CD4-positive, alpha-beta T cell treated with Interleukin-21 for 1 hour (primary cell): ENCODE measurements around the gene EPHB4.
"Not testable (repeated sequence)": the region's sequence is repeated elsewhere in the genome, so short reads cannot be mapped to it uniquely, and the experiment has no call there.

Experiments
- DNase-seq: peaks from one replicate; pipeline ENCODE4 v3.0.0-alpha.2; 2020

The EPHB4 gene

DNA sequence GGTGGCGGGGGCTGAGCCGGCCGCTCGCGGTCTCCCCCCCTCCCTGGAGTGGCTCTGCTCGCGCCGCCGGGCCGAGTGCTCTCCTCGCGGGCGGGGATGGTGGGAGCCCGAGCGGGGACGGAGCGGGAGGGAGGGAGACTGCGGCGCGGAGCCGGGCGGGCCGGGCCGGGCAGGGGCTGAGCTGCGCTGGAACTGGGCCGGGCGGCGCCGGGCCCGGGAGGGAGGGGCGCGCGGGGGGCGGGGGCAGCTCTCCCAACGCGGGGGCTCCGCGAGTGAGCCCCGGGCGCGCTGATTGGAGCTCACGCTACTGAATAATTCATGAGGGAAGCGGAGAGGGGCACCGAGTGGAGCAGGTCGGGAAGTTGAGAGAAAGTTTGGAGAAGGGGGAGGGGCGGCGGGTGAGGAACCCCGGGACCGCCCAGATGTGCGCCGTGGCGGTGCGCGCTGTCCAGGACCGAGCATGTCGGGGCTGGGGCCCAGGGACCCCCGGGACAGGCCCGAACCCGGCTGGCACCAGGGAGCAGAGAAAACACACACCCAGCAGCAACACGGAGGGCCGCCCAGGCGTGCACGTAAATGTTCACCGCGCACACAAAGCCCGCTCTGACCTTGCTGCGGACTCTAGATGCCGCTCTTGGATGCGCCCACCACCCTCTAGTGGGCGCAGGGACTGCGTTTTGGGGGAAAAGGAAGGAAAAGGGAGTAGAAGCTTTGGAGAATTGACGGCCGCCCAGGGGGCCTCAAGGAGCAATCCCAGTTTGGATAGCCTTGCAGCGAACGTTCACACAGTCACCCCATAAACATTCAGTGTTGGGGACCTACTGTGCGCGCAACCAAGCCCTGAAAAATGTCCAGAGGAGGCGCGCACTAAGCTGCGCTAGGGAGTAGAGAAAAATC is at the start of gene EPHB4:
Gene EPHB4 (minus strand): TSS at position 194 of the 897 bp plus-strand sequence. CDS start 493 bp downstream, outside the sequence.
- DNase-seq: no peak

DNA sequence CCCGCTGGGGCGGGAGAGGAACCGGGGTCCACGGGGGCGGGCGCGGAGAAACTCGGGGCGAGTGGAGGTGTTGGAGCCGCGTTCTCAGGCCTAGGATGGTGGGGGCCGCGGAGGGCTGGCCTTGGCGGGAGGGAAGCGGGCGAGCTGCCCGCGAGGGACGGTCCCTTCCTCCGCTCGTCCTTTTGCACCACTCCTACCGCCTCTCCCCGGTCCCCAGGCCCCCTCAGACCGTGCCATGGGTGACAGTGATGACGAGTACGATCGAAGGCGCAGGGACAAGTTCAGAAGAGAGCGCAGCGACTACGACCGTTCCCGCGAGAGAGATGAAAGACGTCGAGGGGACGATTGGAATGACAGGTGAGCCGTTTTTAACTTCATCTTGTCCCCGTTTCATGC is 48.0 kb upstream of the EPHB4 start:
- peak; percentile 40 for DNase-seq

DNA sequence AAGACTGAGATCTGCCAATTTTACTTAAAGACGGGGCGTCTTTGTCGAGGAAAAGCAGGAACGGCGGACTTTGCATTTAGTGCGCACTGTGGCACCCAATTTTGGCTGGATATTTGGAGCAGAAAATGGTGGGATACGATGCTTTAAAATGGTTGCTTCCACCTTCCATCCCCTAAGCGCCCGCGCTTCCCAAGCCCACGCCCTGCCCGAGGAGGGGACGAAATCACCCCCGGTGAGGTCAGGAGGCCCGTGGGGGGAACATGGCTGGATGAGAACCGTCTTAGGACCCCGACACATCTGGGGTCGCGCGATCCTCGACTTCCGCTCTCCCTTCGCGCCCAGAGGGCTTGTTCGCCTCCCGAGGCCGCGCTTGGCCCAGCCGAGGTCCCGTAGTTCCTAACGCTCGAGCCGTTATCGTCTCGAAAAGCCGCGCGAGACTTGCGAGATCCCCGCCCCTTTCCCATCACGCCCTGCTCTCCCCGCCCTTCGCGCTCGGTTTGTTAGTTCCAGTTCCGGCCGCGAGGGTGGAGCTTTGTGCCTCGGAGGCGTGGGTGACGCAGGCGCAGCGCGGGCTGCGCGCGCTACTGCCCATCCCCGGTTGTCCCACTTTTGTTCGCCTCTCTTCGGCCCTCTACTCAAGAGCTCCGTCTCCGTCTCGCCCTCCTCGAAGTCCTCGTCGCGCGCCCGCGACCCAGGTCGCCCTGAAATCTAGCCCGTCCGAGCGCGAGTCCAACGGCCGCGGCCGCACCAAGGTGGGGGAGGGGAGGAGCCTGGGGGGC is 47.4 kb upstream of the EPHB4 start, which contains the start of gene SRRT:
Gene SRRT (plus strand): TSS at position 527 of the 779 bp plus-strand sequence. CDS start 488 bp downstream, outside the sequence.
- DNase-seq: peak; percentile 98

DNA sequence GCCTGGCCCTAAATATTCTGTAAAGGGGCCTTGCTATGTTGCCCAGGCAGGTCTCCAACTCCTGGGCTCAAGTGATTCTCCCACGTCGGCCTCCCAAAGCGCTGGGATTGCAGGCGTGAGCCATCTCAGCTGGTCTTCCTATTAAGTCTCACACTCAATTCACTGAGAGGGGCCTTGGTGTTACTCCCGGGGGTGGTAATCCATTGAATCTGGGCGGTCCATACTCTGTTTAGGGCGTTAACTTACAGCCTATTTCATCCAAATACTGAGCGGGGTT is 46.9 kb upstream of the EPHB4 start:
- DNase-seq: no peak

DNA sequence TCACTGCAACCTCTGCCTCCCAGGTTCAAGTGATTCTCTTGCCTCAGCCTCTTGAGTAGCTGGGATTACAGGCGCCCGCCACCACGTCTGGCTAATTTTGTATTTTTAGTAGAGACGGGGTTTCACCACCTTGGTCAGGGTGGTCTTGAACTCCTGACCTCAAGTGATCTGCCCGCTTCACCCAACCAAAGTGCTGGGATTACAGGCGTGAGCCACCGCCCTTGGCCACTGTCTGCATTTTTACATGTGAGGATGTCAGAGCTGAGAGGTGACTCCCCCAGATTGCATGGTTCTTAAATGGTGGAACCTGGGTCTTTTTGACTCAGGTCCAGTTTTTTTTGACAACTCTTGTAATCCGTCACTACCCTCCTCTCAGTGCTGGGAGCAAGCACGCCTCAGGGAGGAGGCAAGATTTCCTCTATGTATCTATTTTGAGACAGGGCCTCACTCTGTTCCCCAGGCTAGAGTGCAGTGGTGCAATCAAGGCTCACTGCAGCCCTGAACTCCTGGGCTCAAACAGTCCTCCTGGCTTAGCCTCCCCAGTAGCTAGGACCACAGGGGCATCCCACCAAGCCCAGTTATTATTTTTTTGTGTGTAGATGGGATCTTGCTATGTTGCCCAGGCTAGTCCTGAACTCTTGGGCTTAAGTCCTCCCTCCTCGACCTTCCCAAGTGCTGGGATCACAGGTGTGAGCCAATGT is 46.4 kb upstream of the EPHB4 start:
- no peak for DNase-seq

DNA sequence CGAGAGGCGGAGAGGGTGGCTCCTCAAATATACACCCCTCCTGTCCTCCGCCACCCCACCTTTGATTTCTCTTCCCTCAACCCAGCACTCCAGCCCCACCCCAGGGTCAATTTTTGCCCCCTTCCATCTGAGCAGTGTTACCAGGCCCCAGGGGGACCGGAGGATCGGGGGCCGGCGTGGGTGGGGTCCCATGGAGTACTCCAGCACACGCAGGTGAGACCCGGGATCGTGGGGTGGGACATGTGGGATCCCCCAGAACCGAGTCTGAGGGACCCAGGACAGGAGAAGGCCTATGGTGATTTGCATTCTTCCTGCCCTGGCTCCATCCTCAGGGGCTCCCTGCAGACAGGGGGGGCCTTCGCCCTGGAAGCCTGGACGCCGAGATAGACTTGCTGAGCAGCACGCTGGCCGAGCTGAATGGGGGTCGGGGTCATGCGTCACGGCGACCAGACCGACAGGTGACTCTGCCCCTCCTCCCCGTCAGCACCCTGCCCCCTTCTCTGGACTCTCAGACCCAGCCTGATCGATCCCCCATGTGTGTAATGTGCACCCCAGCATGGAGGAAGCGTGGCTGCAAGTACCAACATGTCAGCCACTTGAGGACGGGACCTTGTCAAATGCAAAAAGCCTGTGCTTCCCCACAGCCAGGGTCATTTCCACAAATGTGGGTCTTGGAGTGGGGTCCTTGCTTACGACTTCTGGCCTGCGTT is 40.6 kb upstream of the EPHB4 start:
- no peak for DNase-seq

DNA sequence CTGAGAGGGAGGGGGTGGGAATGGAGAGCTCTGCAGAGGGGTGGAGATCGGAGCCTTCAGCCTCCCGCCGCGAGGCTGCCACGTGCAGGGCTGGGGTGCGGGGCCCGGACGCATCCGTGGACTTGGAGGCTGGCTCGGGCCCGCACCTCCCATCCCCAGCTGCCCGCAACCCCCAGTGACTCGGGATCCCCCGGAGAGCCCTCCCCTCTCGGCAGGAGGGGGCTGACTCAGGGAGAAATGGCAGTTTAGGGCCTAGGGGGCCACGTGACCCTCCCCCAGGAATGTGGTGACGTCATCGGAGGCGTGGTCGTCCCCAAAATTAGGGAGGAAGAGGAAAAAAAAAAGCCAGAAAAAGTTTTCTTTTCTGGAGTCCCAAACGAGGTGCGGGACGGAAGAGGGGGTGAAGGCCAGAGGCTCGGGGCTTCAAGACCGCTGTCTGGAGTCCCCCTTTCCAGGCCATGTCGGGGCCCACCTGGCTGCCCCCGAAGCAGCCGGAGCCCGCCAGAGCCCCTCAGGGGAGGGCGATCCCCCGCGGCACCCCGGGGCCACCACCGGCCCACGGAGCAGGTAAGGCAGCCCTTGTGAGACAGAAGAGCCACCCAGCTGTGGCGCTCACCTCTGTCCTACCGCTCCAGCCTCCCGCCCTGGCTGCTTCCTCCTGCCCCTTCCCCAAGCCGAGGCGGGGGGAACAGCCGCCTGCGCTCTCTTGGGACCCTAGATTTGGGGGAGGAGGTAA is 39.9 kb upstream of the EPHB4 start, which contains the start of gene TRIP6:
Gene TRIP6 (plus strand): TSS at position 348 of the 736 bp plus-strand sequence. CDS start 111 bp downstream, at position 459.
- DNase-seq: peak; percentile 52

DNA sequence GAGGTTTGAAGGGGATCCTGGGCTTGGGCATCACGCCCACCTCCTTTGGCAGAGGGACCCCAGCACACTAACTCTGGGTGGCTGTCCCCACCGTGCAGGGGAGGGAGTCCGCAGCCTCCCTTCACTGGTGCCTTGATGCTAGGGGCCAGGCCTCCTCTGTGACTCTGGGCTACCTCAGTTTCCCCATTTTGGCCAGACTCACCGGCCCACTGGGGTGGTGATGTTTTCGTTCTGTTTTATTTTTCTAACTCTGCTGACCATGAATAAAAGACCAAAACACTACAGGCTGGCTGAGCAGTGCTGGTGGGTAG is 39.4 kb upstream of the EPHB4 start:
- no peak for DNase-seq

DNA sequence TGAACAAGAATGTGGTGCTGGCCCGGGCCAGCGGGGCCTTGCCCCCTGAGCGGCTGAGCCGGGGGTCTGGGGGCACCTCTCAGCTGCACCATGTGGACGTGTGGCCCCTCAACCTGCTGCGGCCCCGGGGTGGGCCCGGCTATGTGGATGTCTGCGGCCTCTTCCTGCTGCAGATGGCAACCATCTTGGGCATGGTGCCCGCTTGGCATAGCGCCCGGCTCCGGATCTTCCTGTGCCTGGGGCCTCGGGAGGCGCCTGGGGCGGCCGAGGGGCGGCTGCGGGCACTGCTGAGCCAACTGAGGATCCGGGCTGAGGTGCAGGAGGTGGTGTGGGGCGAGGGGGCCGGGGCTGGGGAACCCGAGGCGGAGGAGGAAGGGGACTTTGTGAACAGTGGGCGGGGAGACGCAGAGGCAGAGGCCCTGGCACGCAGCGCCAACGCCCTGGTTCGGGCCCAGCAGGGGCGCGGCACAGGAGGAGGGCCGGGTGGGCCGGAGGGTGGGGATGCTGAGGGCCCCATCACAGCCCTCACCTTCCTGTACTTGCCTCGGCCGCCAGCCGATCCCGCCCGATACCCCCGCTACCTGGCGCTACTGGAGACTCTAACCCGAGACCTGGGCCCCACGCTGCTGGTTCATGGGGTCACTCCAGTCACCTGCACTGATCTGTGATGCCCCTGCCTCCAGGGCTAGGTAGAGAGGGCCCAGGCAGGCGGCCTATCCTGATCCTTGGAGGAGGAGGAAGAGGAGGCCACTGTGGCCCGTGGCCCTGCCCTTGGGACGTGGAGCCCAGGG is 38.8 kb upstream of the EPHB4 start:
- DNase-seq: no peak

DNA sequence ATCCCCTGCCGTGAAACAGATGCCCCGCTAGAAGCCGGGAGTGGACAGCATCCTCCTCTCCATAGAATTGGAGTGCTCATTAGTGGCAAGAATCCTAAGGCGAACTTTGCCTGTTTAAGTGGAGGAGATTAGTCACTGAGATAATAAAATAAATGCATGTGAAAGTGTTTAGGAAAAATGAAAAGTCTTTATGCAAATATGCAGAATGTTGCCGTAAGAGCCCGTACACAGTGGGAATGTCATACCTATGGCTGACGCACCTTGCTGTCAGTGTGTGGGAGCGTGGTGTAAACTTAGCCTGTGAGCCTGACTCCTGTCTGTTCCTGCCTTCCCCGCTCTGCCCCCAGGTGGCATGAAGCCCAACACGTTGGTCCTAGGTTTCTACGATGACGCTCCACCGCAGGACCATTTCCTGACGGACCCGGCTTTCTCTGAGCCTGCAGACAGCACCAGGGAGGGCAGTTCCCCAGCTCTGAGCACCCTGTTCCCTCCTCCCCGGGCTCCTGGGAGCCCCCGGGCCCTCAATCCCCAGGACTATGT is 38.1 kb upstream of the EPHB4 start:
- DNase-seq: no peak

DNA sequence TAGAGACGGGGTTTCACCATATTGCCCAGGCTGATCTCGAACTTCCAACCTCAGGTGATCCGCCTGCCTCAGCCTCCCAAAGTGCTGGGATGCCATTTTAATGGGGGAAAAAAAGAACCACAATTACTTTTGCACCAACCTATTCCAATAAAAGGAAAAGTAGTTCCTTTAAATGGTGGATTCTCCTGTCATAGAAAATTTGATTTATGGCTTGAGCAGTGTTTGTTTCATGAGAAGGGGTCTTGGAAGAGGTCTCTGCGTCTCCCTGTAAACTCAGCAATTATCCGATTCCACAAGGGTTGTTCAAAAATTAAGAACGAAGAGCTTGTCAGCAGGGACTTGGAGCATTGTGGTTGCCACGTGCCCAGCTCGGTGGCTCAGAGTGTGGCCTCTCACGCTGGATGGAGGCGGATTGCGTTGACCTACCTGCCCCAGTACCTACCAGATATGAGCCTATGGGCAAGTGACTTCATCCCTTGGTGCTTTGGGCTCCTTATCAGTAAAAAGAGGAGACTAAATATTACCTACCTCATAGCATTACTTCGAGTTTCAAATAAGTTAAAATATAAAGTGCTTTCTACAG is 37.0 kb upstream of the EPHB4 start:
- no peak for DNase-seq

DNA sequence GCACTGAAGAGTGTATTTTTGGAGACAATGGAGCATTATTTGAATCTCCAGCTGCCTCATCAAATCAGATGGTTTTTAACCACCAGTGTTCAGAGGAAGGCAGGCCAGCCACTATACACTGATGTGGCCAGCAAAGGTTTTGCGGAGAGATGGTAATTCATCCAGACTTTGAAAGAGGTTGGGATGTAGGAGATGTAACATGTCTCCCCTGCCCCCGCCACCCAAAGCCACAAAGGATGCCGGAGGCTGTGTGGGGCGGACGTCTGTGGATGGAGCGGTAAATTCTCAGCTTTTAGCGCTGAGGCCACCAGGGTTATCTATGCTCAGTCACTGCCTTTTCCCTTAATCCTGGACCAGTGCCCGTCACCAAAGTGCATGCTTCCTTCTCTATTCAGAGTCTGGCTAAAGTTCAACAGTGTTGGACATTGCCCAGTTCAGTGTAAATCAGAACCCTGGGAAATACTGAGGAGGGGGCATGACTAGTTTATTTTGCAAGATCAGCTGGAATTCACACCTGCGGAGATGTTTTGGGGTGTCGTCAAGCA is 36.2 kb upstream of the EPHB4 start:
- no peak for DNase-seq

DNA sequence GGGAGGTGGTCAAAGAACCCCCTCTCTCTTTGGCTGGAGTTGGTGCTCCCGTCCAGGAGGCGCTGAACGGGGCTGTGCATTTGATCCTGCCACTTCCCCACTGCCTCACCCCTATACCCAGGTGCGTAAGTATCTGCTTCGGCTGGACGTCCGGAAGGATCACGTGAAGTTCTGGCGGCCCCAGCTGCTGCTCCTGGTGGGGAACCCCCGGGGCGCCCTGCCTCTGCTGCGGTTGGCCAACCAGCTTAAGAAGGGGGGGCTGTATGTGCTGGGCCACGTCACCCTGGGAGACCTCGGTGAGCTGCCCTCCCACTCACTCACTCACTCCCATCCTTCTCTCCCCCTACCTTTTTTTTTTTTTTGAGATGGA is 34.3 kb upstream of the EPHB4 start:
- DNase-seq: no peak

DNA sequence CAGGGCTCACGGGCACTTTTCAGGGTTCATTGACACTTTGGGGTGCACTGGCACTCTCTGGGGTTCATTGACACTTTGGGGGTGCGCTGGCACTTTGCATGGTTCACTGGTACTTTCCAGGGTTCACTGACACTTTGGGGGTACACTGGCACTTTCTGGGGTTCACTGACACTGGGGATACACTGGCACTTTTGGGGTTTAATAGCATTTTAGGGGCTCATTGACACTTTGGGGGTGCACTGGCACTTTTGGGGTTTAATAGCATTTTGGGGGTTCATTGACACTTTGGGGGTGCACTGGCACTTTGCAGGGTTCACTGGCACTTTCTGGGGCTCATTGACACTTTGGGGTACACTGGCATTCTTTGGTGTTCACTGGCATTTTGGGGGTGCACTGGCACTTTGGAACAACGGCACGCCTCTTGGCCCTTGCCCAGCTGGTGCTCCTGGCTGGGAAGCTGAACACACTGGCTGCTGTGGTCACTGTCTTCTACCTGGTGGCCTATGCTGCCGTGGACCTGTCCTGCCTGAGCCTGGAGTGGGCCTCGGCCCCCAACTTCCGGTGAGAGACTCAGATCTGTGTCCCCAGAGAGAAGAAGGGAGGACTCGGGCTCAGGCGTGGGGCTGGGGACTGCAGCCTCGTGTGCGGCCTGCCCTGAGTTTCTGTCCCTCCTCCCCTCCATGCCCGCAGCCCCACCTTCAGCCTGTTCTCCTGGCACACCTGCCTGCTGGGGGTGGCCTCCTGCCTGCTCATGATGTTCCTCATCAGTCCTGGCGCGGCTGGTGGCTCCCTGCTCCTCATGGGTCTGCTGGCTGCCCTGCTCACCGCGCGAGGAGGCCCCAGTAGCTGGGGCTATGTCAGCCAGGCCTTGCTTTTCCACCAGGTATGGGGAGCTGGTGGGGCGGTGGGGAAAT is 33.6 kb upstream of the EPHB4 start:
- no peak for DNase-seq

DNA sequence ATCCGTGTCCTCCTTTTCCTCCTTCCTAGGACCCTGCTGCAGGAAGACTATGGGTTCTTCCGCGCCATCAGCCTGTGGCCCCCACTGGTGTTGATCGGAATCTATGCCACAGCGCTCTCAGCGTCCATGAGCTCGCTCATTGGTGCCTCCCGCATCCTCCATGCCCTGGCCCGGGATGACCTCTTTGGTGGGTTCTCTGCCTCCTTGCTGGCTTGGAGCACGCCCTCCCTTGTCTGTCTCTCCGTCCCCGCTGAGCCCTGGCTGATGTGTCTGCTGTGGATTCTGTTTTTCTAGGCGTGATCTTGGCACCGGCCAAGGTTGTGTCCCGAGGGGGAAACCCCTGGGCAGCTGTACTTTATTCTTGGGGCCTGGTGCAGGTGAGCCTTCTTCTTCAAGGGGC is 32.5 kb upstream of the EPHB4 start:
- no peak for DNase-seq

DNA sequence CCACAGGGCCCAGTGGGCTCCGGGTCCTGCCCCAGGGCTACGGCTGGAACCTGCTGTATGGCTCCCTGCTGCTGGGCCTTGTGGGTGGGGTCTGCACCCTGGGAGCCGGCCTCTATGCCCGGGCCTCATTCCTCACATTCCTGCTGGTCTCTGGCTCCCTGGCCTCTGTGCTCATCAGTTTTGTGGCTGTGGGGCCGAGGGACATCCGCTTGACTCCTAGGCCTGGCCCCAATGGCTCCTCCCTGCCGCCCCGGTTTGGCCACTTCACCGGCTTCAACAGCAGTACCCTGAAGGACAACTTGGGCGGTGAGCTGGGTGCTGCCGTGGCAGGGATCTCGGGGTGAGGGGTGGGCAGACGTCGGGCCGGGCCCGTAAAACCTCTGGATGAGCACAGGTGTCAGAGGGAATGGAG is 29.6 kb upstream of the EPHB4 start:
- no peak for DNase-seq

DNA sequence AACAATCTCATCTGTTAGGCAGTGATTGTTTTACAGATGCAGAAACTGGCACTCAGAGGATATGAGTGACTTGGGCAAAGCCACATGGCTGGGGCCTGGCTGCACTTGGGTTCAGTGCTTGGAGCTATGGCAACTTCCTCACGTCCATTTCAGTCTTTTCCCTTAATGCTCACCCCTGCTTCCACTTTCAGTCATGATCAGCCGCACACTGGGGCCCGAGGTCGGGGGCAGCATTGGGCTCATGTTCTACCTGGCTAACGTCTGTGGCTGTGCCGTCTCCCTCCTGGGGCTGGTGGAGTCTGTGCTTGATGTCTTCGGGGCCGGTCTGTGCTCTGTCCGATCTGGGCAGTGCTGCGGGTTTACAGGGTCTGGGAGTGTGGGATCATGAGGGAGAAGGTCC is 28.2 kb upstream of the EPHB4 start:
- DNase-seq: no peak

DNA sequence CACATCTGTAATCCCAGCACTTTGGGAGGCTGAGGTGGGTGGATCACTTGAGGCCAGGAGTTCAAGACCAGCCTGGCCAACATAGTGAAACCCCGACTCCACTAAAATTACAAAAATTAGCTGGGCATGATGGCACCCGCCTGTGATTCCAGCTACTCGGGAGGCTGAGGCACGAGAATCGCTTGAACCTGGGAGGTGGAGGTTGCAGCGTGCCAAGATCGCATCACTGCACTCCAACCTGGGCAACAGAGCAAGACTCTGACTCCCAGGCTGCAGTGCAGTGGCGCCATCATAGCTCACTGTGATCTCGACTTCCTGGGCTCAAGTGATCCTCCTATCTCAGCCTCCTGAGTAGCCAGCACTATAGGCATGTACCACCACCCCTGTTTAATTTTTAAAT is 27.6 kb upstream of the EPHB4 start:
- DNase-seq: not testable (repeated sequence)
